ENCODE data around the gene BABAM2. TPM values are rescaled to one million over a fixed set of nuclear protein-coding genes. Genes with fewer than 3 reads are reported as not detected.

The BABAM2 gene
- polyA plus RNA-seq, 3 donors: 33.2 to 52.8 (median 49.3) TPM

DNA sequence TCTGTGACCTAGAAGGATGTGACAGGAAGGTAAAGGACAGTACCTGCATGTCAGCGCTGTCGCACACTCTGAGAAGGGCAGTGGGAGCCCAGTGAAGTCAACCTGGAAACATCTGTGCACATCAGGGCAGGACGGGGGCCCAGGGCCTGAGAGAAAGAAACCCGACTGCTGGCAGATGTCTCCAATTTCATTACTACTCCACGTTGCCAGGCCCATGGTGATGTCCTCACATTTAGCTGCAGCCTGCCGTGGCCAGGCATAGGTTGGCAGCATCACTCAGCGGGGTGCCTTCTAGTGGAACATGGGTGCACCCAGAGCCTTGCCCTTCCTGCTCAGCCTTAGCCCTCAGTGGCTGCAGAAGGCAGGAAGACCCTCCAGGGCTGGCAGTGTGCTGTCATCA, 429.8 kb downstream of the BABAM2 start:
- Histone ChIP-seq H3K4me3 (replicated peaks in 1 of 3; ENCODE audit: low read depth in 2 of 3, low read length in 3 of 3) (no peak overlapping the region), H2AFZ (ENCODE audit: insufficient read depth, low read depth, low read length, poor library complexity, severe bottlenecking) (no peak overlapping the region), H3K4me2 (replicated peaks; ENCODE audit: extremely low read depth, low read length, poor library complexity, severe bottlenecking) (no peak overlapping the region), H3K27me3 (ENCODE audit: control insufficient read depth in 2 of 2, insufficient read depth in 2 of 2, low read length in 2 of 2) (no peaks in the 10 kb centered on the region), H3K9me3 (replicated peaks in 1 of 2; ENCODE audit: control insufficient read depth in 1 of 2, insufficient read depth in 1 of 2, low read length in 2 of 2) (no peaks in the 10 kb centered on the region), H3K9ac (ENCODE audit: insufficient read depth, low read length, poor library complexity, severe bottlenecking) (no peak overlapping the region), H3K4me1 (ENCODE audit: control insufficient read depth in 1 of 2, insufficient read depth in 2 of 2, low read length in 2 of 2) (peaks cover 0 to 12% of the 10 kb centered on the region in 2 donors), H3K27ac (ENCODE audit: low read depth in 1 of 2, low read length in 2 of 2) (no peak overlapping the region), H3K36me3 (replicated peaks in 1 of 2; ENCODE audit: control insufficient read depth in 1 of 2, insufficient read depth in 2 of 2, low read length in 2 of 2) (peaks cover 0 to 9% of the 10 kb centered on the region in 2 donors), H4K20me1 (ENCODE audit: insufficient read depth, low read length) (no peaks in the 10 kb centered on the region), H3K79me2 (ENCODE audit: insufficient read depth, low read length) (no peaks in the 10 kb centered on the region)
- 96% methylated on average over 6 of the region's 7 CpGs for WGBS (ENCODE audit: insufficient coverage)
- H3K4me3 Mint-ChIP-seq: no peak overlapping the region
- DNase-seq: no peak
- H3K27ac Mint-ChIP-seq: no peak overlapping the region
- intact Hi-C loops (cut with micrococcal nuclease): no loop called here
- H3K9me3 Mint-ChIP-seq: no peaks in the 10 kb centered on the region
- peaks cover 0 to 2% (median 2%) of the 10 kb centered on the region in 3 donors for H3K27me3 Mint-ChIP-seq (ENCODE audit: low read depth in 3 of 3)
- TF ChIP-seq CTCF (IDR thresholded peaks at IDR 0.05): no peak
- H3K36me3 Mint-ChIP-seq: peaks cover 19 to 21% of the 10 kb centered on the region in 2 donors
- peaks cover 19% of the 10 kb centered on the region for H3K4me1 Mint-ChIP-seq

- no peak overlapping the region for H3K4me3 ChIP-seq (replicated peaks in 1 of 3; ENCODE audit: low read depth in 2 of 3, low read length in 3 of 3)
- 100% methylated on average over 2 of the region's 4 CpGs for WGBS (ENCODE audit: insufficient coverage)
- no peaks in the 10 kb centered on the region for H4K20me1 ChIP-seq (ENCODE audit: insufficient read depth, low read length)
- H3K36me3 Mint-ChIP-seq: peaks cover 15 to 21% of the 10 kb centered on the region in 2 donors
- H3K9ac ChIP-seq (ENCODE audit: insufficient read depth, low read length, poor library complexity, severe bottlenecking): no peak overlapping the region
- peaks cover 10 to 22% of the 10 kb centered on the region in 2 donors for H3K4me1 ChIP-seq (ENCODE audit: control insufficient read depth in 1 of 2, insufficient read depth in 2 of 2, low read length in 2 of 2)
- no peaks in the 10 kb centered on the region for H3K27me3 ChIP-seq (ENCODE audit: control insufficient read depth in 2 of 2, insufficient read depth in 2 of 2, low read length in 2 of 2)
- TF ChIP-seq CTCF (IDR thresholded peaks at IDR 0.05): no peak
- peaks cover 30% of the 10 kb centered on the region for H3K4me1 Mint-ChIP-seq
- H3K4me3 Mint-ChIP-seq: no peak overlapping the region
- intact Hi-C loops (cut with micrococcal nuclease): no loop called here
- H3K36me3 ChIP-seq (replicated peaks in 1 of 2; ENCODE audit: control insufficient read depth in 1 of 2, insufficient read depth in 2 of 2, low read length in 2 of 2): peaks cover 0 to 9% of the 10 kb centered on the region in 2 donors
- H3K4me2 ChIP-seq (replicated peaks; ENCODE audit: extremely low read depth, low read length, poor library complexity, severe bottlenecking): no peak overlapping the region
- no peaks in the 10 kb centered on the region for H3K9me3 Mint-ChIP-seq
- H3K27ac Mint-ChIP-seq: no peak overlapping the region
- no peaks in the 10 kb centered on the region for H3K9me3 ChIP-seq (replicated peaks in 1 of 2; ENCODE audit: control insufficient read depth in 1 of 2, insufficient read depth in 1 of 2, low read length in 2 of 2)
- no peaks in the 10 kb centered on the region for H3K79me2 ChIP-seq (ENCODE audit: insufficient read depth, low read length)
- no peak for DNase-seq
- H3K27me3 Mint-ChIP-seq (ENCODE audit: low read depth in 3 of 3): peaks cover 0 to 3% (median 2%) of the 10 kb centered on the region in 3 donors
- no peak overlapping the region for H3K27ac ChIP-seq (ENCODE audit: low read depth in 1 of 2, low read length in 2 of 2)
- H2AFZ ChIP-seq (ENCODE audit: insufficient read depth, low read depth, low read length, poor library complexity, severe bottlenecking): no peak overlapping the region
Measured at GRCh38 chr2:28321426-28321825, 430.9 kb downstream of the BABAM2 start.
